ENCODE measurements around the gene TAF11L10.
"Not testable (repeated sequence)": the region's sequence is repeated elsewhere in the genome, so short reads cannot be mapped to it uniquely, and the experiment has no call there.

Gene TAF11L10

GRCh38 chr5:17585658-17586057, 12.0 kb downstream of the TAF11L10 start, which contains the start of gene TAF11L7:
TAF11L7 (minus strand) TSS chr5:17585758.
- H3K4me3 Mint-ChIP-seq; DNase-seq (ENCODE audit: low spot score in 2 of 2); H3K27me3 Mint-ChIP-seq; H3K4me1 Mint-ChIP-seq; H3K27ac Mint-ChIP-seq (ENCODE audit: low read depth); H3K9me3 Mint-ChIP-seq; H3K36me3 Mint-ChIP-seq (ENCODE audit: insufficient read depth); ATAC-seq (replicated peaks; ENCODE audit: extremely low read depth, poor library complexity, severe bottlenecking): not testable (repeated sequence)
